H9 (cell line): ENCODE results near the gene MAPK12. TPM values are rescaled to one million over a fixed set of nuclear protein-coding genes. Genes with fewer than 3 reads are reported as not detected.

Experiments
- DNase-seq: peaks from one replicate; pipeline ENCODE4 v3.0.0-alpha.2; 2017
- H2AFZ ChIP-seq: one replicate; pipeline ENCODE4 v1.6.1; 2013; ENCODE audit warnings: mild to moderate bottlenecking, low read length, control low read depth, moderate library complexity
- H2AK5ac ChIP-seq: 2 replicates; pipeline ENCODE4 v1.6.1; 2013; ENCODE audit warnings: low read length, control low read depth, mixed read lengths; ENCODE audit not compliant: insufficient read length
- H2BK120ac ChIP-seq: one replicate; pipeline ENCODE4 v1.6.1; 2013; ENCODE audit warnings: low read depth, mild to moderate bottlenecking, low read length, control low read depth, inconsistent platforms; ENCODE audit not compliant: poor library complexity, severe bottlenecking
- H2BK12ac ChIP-seq: 2 replicates; pipeline ENCODE4 v1.6.1; 2013; ENCODE audit warnings: low read length, control low read depth, mixed read lengths, low read depth; ENCODE audit not compliant: insufficient read length
- H2BK15ac ChIP-seq: 2 replicates; pipeline ENCODE4 v1.6.1; 2013; ENCODE audit warnings: low read depth, low read length, control low read depth
- H2BK20ac ChIP-seq: one replicate; pipeline ENCODE4 v1.6.1; 2013; ENCODE audit warnings: low read depth, mild to moderate bottlenecking, low read length, control low read depth, inconsistent platforms; ENCODE audit not compliant: poor library complexity, severe bottlenecking
- H2BK5ac ChIP-seq: 2 replicates; pipeline ENCODE4 v1.6.1; 2013; ENCODE audit warnings: low read length, control low read depth, mixed read lengths; ENCODE audit not compliant: insufficient read length
- H3K14ac ChIP-seq: 2 replicates; pipeline ENCODE4 v1.6.1; 2013; ENCODE audit warnings: low read length, control low read depth; ENCODE audit not compliant: insufficient read depth
- H3K18ac ChIP-seq: 2 replicates; pipeline ENCODE4 v1.6.1; 2013; ENCODE audit warnings: low read depth, mild to moderate bottlenecking, mixed read lengths, low read length, control low read depth; ENCODE audit not compliant: insufficient read length
- H3K23ac ChIP-seq: 2 replicates; pipeline ENCODE4 v1.6.1; 2013; ENCODE audit warnings: low read length, control low read depth, mixed read lengths, low read depth; ENCODE audit not compliant: insufficient read length
- H3K23me2 ChIP-seq: 2 replicates; pipeline ENCODE4 v1.6.1; 2013; ENCODE audit warnings: low read depth, mild to moderate bottlenecking, mixed read lengths, low read length, control low read depth; ENCODE audit not compliant: insufficient read length, poor library complexity, severe bottlenecking
- H3K27ac ChIP-seq: 2 replicates; pipeline ENCODE4 v1.5.1; 2013; ENCODE audit warnings: low read length, control low read depth, mixed read lengths, low read depth; ENCODE audit not compliant: insufficient read length
- H3K27me3 ChIP-seq: 2 replicates; pipeline ENCODE4 v1.6.1; 2013; ENCODE audit warnings: low read length, control low read depth, inconsistent platforms; ENCODE audit not compliant: insufficient read depth
- H3K4ac ChIP-seq: 2 replicates; pipeline ENCODE4 v1.6.1; 2013; ENCODE audit warnings: low read depth, mild to moderate bottlenecking, control low read depth, inconsistent platforms, low read length, moderate library complexity
- H3K4me1 ChIP-seq: 2 replicates; pipeline ENCODE4 v1.6.1; 2013; ENCODE audit warnings: low read length, control low read depth, inconsistent platforms; ENCODE audit not compliant: insufficient read depth
- H3K4me2 ChIP-seq: 2 replicates; pipeline ENCODE4 v1.6.1; 2013; ENCODE audit warnings: low read length, control low read depth, mixed read lengths; ENCODE audit not compliant: insufficient read length, insufficient read depth
- H3K56ac ChIP-seq: 2 replicates; pipeline ENCODE4 v1.6.1; 2013; ENCODE audit warnings: low read depth, mild to moderate bottlenecking, mixed read lengths, low read length, control low read depth; ENCODE audit not compliant: insufficient read length
- H3K79me1 ChIP-seq: 2 replicates; pipeline ENCODE4 v1.6.1; 2013; ENCODE audit warnings: low read depth, mild to moderate bottlenecking, moderate library complexity, low read length, control low read depth, inconsistent platforms; ENCODE audit not compliant: insufficient read depth, poor library complexity, severe bottlenecking
- H3K79me2 ChIP-seq: 2 replicates; pipeline ENCODE4 v1.6.1; 2013; ENCODE audit warnings: low read length, control low read depth, inconsistent platforms; ENCODE audit not compliant: insufficient read depth
- H3K9ac ChIP-seq: 2 replicates; pipeline ENCODE4 v1.6.1; 2013; ENCODE audit warnings: low read length, control low read depth, mixed read lengths; ENCODE audit not compliant: insufficient read length; ENCODE audit errors: extremely low read depth
- H3K9me3 ChIP-seq: one replicate; pipeline ENCODE4 v1.6.1; 2013; ENCODE audit warnings: low read depth, low read length, inconsistent platforms; ENCODE audit not compliant: control insufficient read depth
- H3T11ph ChIP-seq: one replicate; pipeline ENCODE4 v1.6.1; 2013; ENCODE audit warnings: mild to moderate bottlenecking, low read length, control low read depth, inconsistent platforms
- H4K20me1 ChIP-seq: one replicate; pipeline ENCODE4 v1.6.1; 2013; ENCODE audit not compliant: control insufficient read depth, insufficient read length, insufficient read depth
- H4K5ac ChIP-seq: 2 replicates; pipeline ENCODE4 v1.6.1; 2013; ENCODE audit warnings: low read depth, mild to moderate bottlenecking, mixed read lengths, low read length, control low read depth; ENCODE audit not compliant: insufficient read length
- H4K8ac ChIP-seq: replicated peaks from 2 replicates; pipeline ENCODE4 v1.6.1; 2013; ENCODE audit warnings: low read length, control low read depth, mixed read lengths, low read depth; ENCODE audit not compliant: insufficient read length
- H4K91ac ChIP-seq: 2 replicates; pipeline ENCODE4 v1.6.1; 2013; ENCODE audit warnings: low read depth, mild to moderate bottlenecking, moderate library complexity, mixed read lengths, low read length, control low read depth; ENCODE audit not compliant: insufficient read length
- H3K27ac Mint-ChIP-seq, 3 experiments: 2 replicates in 2 of 3; 3 replicates in 1 of 3; pipeline ENCODE4 v1.8.0; 2020 to 2021; ENCODE audit warnings: mixed read lengths in 3 of 3, mild to moderate bottlenecking in 1 of 3, moderate library complexity in 1 of 3
- H3K27me3 Mint-ChIP-seq: 2 replicates; pipeline ENCODE4 v1.8.0; 2021; ENCODE audit warnings: low read depth, mild to moderate bottlenecking, moderate library complexity, mixed read lengths
- H3K36me3 Mint-ChIP-seq, 3 experiments: 2 replicates in 2 of 3; 3 replicates in 1 of 3; pipeline ENCODE4 v1.8.0; 2020 to 2021; ENCODE audit warnings: low read depth in 3 of 3, mixed read lengths in 3 of 3; ENCODE audit not compliant: insufficient read depth in 1 of 3
- H3K4me1 Mint-ChIP-seq, 2 experiments: 2 replicates each; pipeline ENCODE4 v1.8.0; 2020; ENCODE audit warnings: mixed read lengths in 2 of 2
- H3K4me3 Mint-ChIP-seq, 2 experiments: 2 replicates in 1 of 2; 3 replicates in 1 of 2; pipeline ENCODE4 v1.8.0; 2020 to 2021; ENCODE audit warnings: mild to moderate bottlenecking in 2 of 2, mixed read lengths in 2 of 2, moderate library complexity in 1 of 2
- H3K9me3 Mint-ChIP-seq, 2 experiments: 2 replicates in 1 of 2; 3 replicates in 1 of 2; pipeline ENCODE4 v1.8.0; 2020; ENCODE audit warnings: mild to moderate bottlenecking in 2 of 2, mixed read lengths in 2 of 2, moderate library complexity in 1 of 2
- WGBS: extraction: QIAGEN DNeasy Blood & Tissue Kit; methylation state at CpG from one replicate; pipeline ENCODE4 v1.1.7; 2013; ENCODE audit warnings: missing lambda C conversion rate, low lambda C conversion rate, mixed read lengths; ENCODE audit not compliant: insufficient read length; ENCODE audit errors: extremely low coverage; 5-methylcytosine and 5-hydroxymethylcytosine counted together
- total RNA-seq: library from RNA; stranded (reverse); gene quantifications from 2 replicates; pipeline ENCODE4 v1.2.1, GENCODE V29; 2021
- TF ChIP-seq, protein P1 (sequence below): fragments of 200-600 bp; sonication (generic); conservative IDR thresholded peaks from 3 replicates; pipeline ENCODE4 v1.8.0; 2021; ENCODE audit warnings: antibody characterized with exemption, mild to moderate bottlenecking

The MAPK12 gene
- total RNA-seq, 1 experiment from 2014 or later = 31.3 TPM

DNA sequence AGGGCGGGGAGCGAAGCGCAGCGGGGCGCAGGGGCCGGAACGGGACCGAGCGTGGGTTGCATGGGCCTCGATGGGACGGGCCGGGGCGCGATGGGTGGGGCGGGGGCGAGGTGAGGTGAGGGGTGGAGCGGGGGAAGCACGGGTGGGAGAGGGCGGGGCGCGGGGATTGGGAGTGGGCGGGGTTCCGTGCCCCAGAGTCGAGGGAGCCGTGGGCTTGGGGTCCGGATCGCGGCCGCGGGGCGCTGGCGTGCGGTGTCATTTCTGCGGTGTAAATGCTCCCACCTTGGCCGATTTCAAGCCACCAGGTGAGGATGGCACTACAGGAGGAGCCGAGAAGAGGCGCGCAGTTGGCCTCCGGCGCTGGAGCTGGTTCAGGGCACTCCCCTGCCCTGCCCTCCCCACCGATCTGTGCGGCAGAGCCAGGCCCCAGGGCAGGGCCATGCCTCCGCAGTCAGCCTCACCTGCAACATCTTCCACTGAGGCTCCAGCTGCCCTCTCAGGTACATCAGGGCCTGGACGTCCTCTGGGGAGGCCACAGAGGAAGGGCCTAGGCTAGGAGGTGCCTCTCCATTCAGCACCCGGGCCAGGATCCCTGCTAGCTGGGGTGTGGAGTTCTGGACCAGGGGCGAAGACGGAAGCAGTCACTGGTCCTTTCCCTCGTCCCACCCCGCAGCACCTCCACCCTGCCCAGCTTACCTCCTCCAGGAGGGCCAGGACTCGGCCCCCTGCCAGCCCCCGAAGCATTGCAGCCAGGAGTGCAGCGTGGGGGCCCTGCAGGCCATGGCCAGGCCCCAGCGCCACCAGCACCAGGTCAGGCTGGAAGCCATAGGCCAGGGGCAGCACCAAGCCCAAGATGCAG lies 16.0 kb downstream of the MAPK12 start:
- Histone ChIP-seq H3K4ac (no peak overlapping the region; the same call in 1 of the 2 replicates), H3T11ph (no peak overlapping the region), H4K8ac (no peak overlapping the region), H4K91ac (no peak overlapping the region), H3K79me2 (peaks cover 6% of the 10 kb centered on the region; the same call in 1 of the 2 replicates), H3K18ac (peak overlapping the region; percentile 84), H3K23me2 (peaks cover 22% of the 10 kb centered on the region), H3K14ac (peak overlapping the region; percentile 96), H2BK15ac (no peak overlapping the region), H3K4me1 (no peaks in the 10 kb centered on the region), H2BK20ac (no peak overlapping the region), H3K27me3 (no peaks in the 10 kb centered on the region), H3K79me1 (no peaks in the 10 kb centered on the region), H3K23ac (no peak overlapping the region), H4K20me1 (no peaks in the 10 kb centered on the region), H3K4me2 (peak overlapping the region; percentile 92), H2BK120ac (no peak overlapping the region), H3K9me3 (no peaks in the 10 kb centered on the region), H2AK5ac (no peak overlapping the region), H3K27ac (no peak overlapping the region), H3K56ac (no peak overlapping the region), H2BK5ac (no peak overlapping the region), H2BK12ac (no peak overlapping the region), H2AFZ (no peak overlapping the region), H3K9ac (peak overlapping the region; percentile 84), H4K5ac (no peak overlapping the region)
- no peaks in the 10 kb centered on the region; the same call in 1 of the 2 replicates for H3K27me3 Mint-ChIP-seq
- peaks cover 0 to 17% (median 5%) of the 10 kb centered on the region in 3 experiments; a peak in 3 of 7 replicates for H3K36me3 Mint-ChIP-seq
- peak overlapping the region; percentile 96 to 98 for H3K4me3 Mint-ChIP-seq
- H3K4me1 Mint-ChIP-seq = peaks cover 25 to 39% of the 10 kb centered on the region in 2 experiments
- TF ChIP-seq, protein P1, sequence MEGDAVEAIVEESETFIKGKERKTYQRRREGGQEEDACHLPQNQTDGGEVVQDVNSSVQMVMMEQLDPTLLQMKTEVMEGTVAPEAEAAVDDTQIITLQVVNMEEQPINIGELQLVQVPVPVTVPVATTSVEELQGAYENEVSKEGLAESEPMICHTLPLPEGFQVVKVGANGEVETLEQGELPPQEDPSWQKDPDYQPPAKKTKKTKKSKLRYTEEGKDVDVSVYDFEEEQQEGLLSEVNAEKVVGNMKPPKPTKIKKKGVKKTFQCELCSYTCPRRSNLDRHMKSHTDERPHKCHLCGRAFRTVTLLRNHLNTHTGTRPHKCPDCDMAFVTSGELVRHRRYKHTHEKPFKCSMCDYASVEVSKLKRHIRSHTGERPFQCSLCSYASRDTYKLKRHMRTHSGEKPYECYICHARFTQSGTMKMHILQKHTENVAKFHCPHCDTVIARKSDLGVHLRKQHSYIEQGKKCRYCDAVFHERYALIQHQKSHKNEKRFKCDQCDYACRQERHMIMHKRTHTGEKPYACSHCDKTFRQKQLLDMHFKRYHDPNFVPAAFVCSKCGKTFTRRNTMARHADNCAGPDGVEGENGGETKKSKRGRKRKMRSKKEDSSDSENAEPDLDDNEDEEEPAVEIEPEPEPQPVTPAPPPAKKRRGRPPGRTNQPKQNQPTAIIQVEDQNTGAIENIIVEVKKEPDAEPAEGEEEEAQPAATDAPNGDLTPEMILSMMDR = no peak
- DNase-seq = no peak
- H3K9me3 Mint-ChIP-seq = no peaks in the 10 kb centered on the region
- H3K27ac Mint-ChIP-seq = peak overlapping the region; percentile 98 to 99 (median 99); a peak in 6 of 7 replicates
- no CpG with 5 or more reads among the region's 53 CpGs for WGBS
